ENCODE data around the gene SMIM9.

- no peak for TF ChIP-seq CTCF (IDR thresholded peaks at IDR 0.05)
- no peak for TF ChIP-seq ZFX (IDR thresholded peaks at IDR 0.05; ENCODE audit: borderline replicate concordance)
Observed at GRCh38 chrX:154821523-154821922, 12.9 kb downstream of the SMIM9 start.
